IMR-90 (cell line): ENCODE measurements around the gene CBLIF. TPM values are rescaled to one million over a fixed set of nuclear protein-coding genes. Genes with fewer than 3 reads are reported as not detected.

Experiments
- ATAC-seq: fragments of 200-7000 bp; cut with Tn5 transposase; 2 replicates; pipeline ENCODE4 v1.9.1; 2020; ENCODE audit warnings: low read depth, mild to moderate bottlenecking, moderate library complexity
- BruUV-seq: library from RNA; stranded (reverse); fragments of 400-500 nt; replicated peaks from 2 replicates; lab custom pipeline; 2021; lab: Mats Ljungman, UMichigan
- CTCF ChIA-PET: fragments of 300-600 bp; formaldehyde crosslinking; extraction: SDS; loops from one replicate; lab custom pipeline; 2021; ENCODE audit warnings: antibody characterized with exemption; lab: Yijun Ruan, JAX
- POLR2A ChIA-PET: fragments of 300-600 bp; sonication (Branson Sonifier 250); formaldehyde crosslinking; loops from one replicate; lab custom pipeline; 2022; ENCODE audit warnings: antibody characterized with exemption; ENCODE audit not compliant: unreplicated experiment; lab: Charles Lee
- DNase-seq: peaks from one replicate; pipeline ENCODE4 v3.0.0; 2013
- H2AFZ ChIP-seq: replicated peaks from 2 replicates; pipeline ENCODE3; 2013; ENCODE audit warnings: low read length, mild to moderate bottlenecking; ENCODE audit not compliant: poor library complexity
- H2AK5ac ChIP-seq: 2 replicates; pipeline ENCODE4 v1.6.1; 2013; ENCODE audit warnings: low read depth, low read length, inconsistent platforms
- H2AK9ac ChIP-seq: replicated peaks from 2 replicates; pipeline ENCODE3; 2013; ENCODE audit warnings: mild to moderate bottlenecking, low read depth, low read length, moderate library complexity; ENCODE audit not compliant: poor library complexity
- H2BK120ac ChIP-seq: 2 replicates; pipeline ENCODE4 v1.6.1; 2013; ENCODE audit warnings: low read depth, low read length, inconsistent platforms
- H2BK15ac ChIP-seq: 3 replicates; pipeline ENCODE4 v1.6.1; 2013; ENCODE audit warnings: low read depth, low read length, inconsistent platforms
- H2BK20ac ChIP-seq: 2 replicates; pipeline ENCODE4 v1.6.1; 2013; ENCODE audit warnings: low read depth, mild to moderate bottlenecking, inconsistent platforms, low read length, moderate library complexity
- H2BK5ac ChIP-seq: 2 replicates; pipeline ENCODE4 v1.6.1; 2013; ENCODE audit warnings: mild to moderate bottlenecking, low read depth, low read length, inconsistent platforms; ENCODE audit not compliant: poor library complexity, severe bottlenecking
- H3K14ac ChIP-seq: replicated peaks from 2 replicates; pipeline ENCODE4 v1.6.1; 2013; ENCODE audit warnings: low read depth, low read length, inconsistent platforms
- H3K18ac ChIP-seq: 2 replicates; pipeline ENCODE4 v1.6.1; 2013; ENCODE audit warnings: low read depth, low read length, control low read depth
- H3K23ac ChIP-seq: 2 replicates; pipeline ENCODE4 v1.6.1; 2013; ENCODE audit warnings: low read depth, low read length, inconsistent platforms
- H3K27ac ChIP-seq: 2 replicates; pipeline ENCODE4 v1.5.1; 2013; ENCODE audit warnings: mild to moderate bottlenecking, control low read depth, low read length; ENCODE audit not compliant: insufficient read depth
- H3K27me3 ChIP-seq: 2 replicates; pipeline ENCODE4 v1.6.1; 2013; ENCODE audit warnings: low read length; ENCODE audit not compliant: control insufficient read depth, insufficient read depth
- H3K36me3 ChIP-seq: 2 replicates; pipeline ENCODE4 v1.6.1; 2013; ENCODE audit warnings: low read length, mixed read lengths; ENCODE audit not compliant: control insufficient read depth, insufficient read depth
- H3K4ac ChIP-seq: 2 replicates; pipeline ENCODE4 v1.6.1; 2013; ENCODE audit warnings: low read depth, low read length, inconsistent platforms
- H3K4me1 ChIP-seq: 2 replicates; pipeline ENCODE4 v1.6.1; 2013; ENCODE audit warnings: low read length, mixed read lengths; ENCODE audit not compliant: control insufficient read depth, insufficient read depth
- H3K4me2 ChIP-seq: 2 replicates; pipeline ENCODE4 v1.6.1; 2013; ENCODE audit warnings: low read depth, mild to moderate bottlenecking, control low read depth, low read length, moderate library complexity
- H3K4me3 ChIP-seq: 2 replicates; pipeline ENCODE4 v1.5.1; 2013; ENCODE audit warnings: low read depth, mild to moderate bottlenecking, control low read depth, low read length, moderate library complexity; ENCODE audit not compliant: insufficient read depth
- H3K56ac ChIP-seq: 2 replicates; pipeline ENCODE4 v1.6.1; 2013; ENCODE audit warnings: low read length, inconsistent platforms; ENCODE audit not compliant: insufficient read depth; ENCODE audit errors: extremely low read depth
- H3K79me1 ChIP-seq, 2 experiments: 2 replicates each; pipeline ENCODE4 v1.6.1; 2013; ENCODE audit warnings: low read length in 2 of 2, inconsistent platforms in 1 of 2, low read depth in 1 of 2
- H3K9ac ChIP-seq: 2 replicates; pipeline ENCODE4 v1.6.1; 2013; ENCODE audit warnings: low read depth, low read length, control low read depth
- H3K9me1 ChIP-seq: 2 replicates; pipeline ENCODE4 v1.6.1; 2013; ENCODE audit warnings: low read length, inconsistent platforms; ENCODE audit not compliant: insufficient read depth
- H3K9me3 ChIP-seq: 2 replicates; pipeline ENCODE4 v1.6.1; 2013; ENCODE audit warnings: low read length; ENCODE audit not compliant: control insufficient read depth, insufficient read depth
- H4K20me1 ChIP-seq: 2 replicates; pipeline ENCODE4 v1.6.1; 2013; ENCODE audit warnings: low read length, inconsistent platforms; ENCODE audit not compliant: insufficient read depth
- H4K5ac ChIP-seq: 2 replicates; pipeline ENCODE4 v1.6.1; 2013; ENCODE audit warnings: mild to moderate bottlenecking, low read depth, low read length, control low read depth
- H4K8ac ChIP-seq, 2 experiments: 2 replicates each; pipeline ENCODE4 v1.6.1; 2013; ENCODE audit warnings: low read depth in 2 of 2, low read length in 2 of 2, control low read depth in 1 of 2, inconsistent platforms in 1 of 2
- H4K91ac ChIP-seq: 2 replicates; pipeline ENCODE4 v1.6.1; 2013; ENCODE audit warnings: low read depth, low read length, inconsistent platforms; ENCODE audit not compliant: insufficient read depth
- MAZ ChIP-seq: IDR thresholded peaks from 2 replicates; pipeline ENCODE4 v1.6.1; 2012; ENCODE audit warnings: low read depth, mild to moderate bottlenecking, low read length, improper control_type of control experiment, moderate library complexity, borderline replicate concordance
- MXI1 ChIP-seq: IDR thresholded peaks from 2 replicates; pipeline ENCODE4 v1.6.1; 2012; ENCODE audit warnings: low read depth, mild to moderate bottlenecking, low read length, moderate library complexity, borderline replicate concordance
- POLR2A ChIP-seq: IDR thresholded peaks from 2 replicates; pipeline ENCODE4 v1.6.1; 2012; ENCODE audit warnings: mild to moderate bottlenecking, low read depth, low read length
- RCOR1 ChIP-seq: IDR thresholded peaks from 2 replicates; pipeline ENCODE4 v1.6.1; 2012; ENCODE audit warnings: mild to moderate bottlenecking, low read length, improper control_type of control experiment; ENCODE audit not compliant: insufficient replicate concordance
- RFX5 ChIP-seq: IDR thresholded peaks from 2 replicates; pipeline ENCODE4 v1.8.0; 2012; ENCODE audit warnings: low read depth, mild to moderate bottlenecking, low read length, moderate library complexity
- WGBS, 2 experiments: methylation state at CpG; one replicate each; pipeline versions ENCODE4 v1.1.5 to v1.1.7; 2013; ENCODE audit warnings: missing lambda C conversion rate in 2 of 2; ENCODE audit not compliant: insufficient read length in 1 of 2; ENCODE audit errors: extremely low coverage in 2 of 2; 5-methylcytosine and 5-hydroxymethylcytosine counted together
- dilution Hi-C: fragments of 300-500 bp; cut with HindIII; formaldehyde crosslinking; loops from one replicate; pipeline ENCODE4 v1.14.3; 2018; ENCODE audit warnings: low sequenced_read_pairs; ENCODE audit not compliant: unreplicated experiment
- in situ Hi-C: fragments of 300-500 bp; cut with MboI; formaldehyde crosslinking; loops from 3 replicates; pipeline ENCODE4 v1.14.3; 2019; ENCODE audit warnings: low sequenced_read_pairs, inconsistent platforms, mixed read lengths
- intact Hi-C: fragments of 100-400 bp; cut with micrococcal nuclease; formaldehyde crosslinking; loops from 2 replicates; pipeline ENCODE4 v1.10.0; 2022
- polyA plus RNA-seq, 3 experiments: library from polyadenylated mRNA; depleted of rRNA; stranded (reverse); fragments of >200 nt; gene quantifications; 2 replicates each; pipeline ENCODE4 v1.2.3, GENCODE V29; 2012; ENCODE audit warnings: low replicate concordance in 1 of 3
- total RNA-seq: library from RNA; depleted of rRNA; stranded (reverse); fragments of >200 nt; gene quantifications from 2 replicates; pipeline ENCODE4 v1.2.3, GENCODE V29; 2012

The CBLIF gene
- total and polyA plus RNA-seq, 2 of the 4 experiments (the other 2 are of a cell fraction), result not detected

- no TSS peak for BruUV-seq
- Histone ChIP-seq H2BK5ac (no peak overlapping the region), H2BK20ac (no peak overlapping the region), H3K23ac (no peak overlapping the region), H3K4ac (no peak overlapping the region), H4K5ac (no peak overlapping the region), H3K18ac (no peak overlapping the region), H3K79me1 (peaks cover 0 to under 1% of the 10 kb centered on the region in 2 experiments; a peak in 1 of 4 replicates), H3K27me3 (no peaks in the 10 kb centered on the region), H3K36me3 (no peaks in the 10 kb centered on the region), H2AFZ (no peak overlapping the region), H3K14ac (no peak overlapping the region), H3K4me3 (no peak overlapping the region), H4K8ac (no peak overlapping the region), H3K27ac (no peak overlapping the region), H3K56ac (no peak overlapping the region), H3K4me1 (peaks cover 2% of the 10 kb centered on the region), H4K20me1 (no peaks in the 10 kb centered on the region; the same call in 1 of the 2 replicates), H4K91ac (no peak overlapping the region), H2AK9ac (no peak overlapping the region), H3K9me3 (no peaks in the 10 kb centered on the region), H2AK5ac (no peak overlapping the region), H3K9ac (no peak overlapping the region), H3K4me2 (no peak overlapping the region), H2BK120ac (no peak overlapping the region), H2BK15ac (no peak overlapping the region), H3K9me1 (peaks cover 4% of the 10 kb centered on the region; the same call in 1 of the 2 replicates)
- intact Hi-C loops, result no loop called here
- CTCF ChIA-PET, result no interaction called here
- WGBS, 2 experiments, result no CpG with 5 or more reads among the region's 2 CpGs
- TF ChIP-seq RCOR1, result no peak
- TF ChIP-seq RFX5, result no peak
- TF ChIP-seq POLR2A, result no peak
- no peak for TF ChIP-seq MXI1
- TF ChIP-seq MAZ, result no peak
- dilution Hi-C loops, result no loop called here
- no peak for DNase-seq
- in situ Hi-C loops, result no loop called here
- POLR2A ChIA-PET, result no interaction called here
- no peak for ATAC-seq
Measured at GRCh38 chr11:59782080-59782479, 63.2 kb downstream of the CBLIF start.
